Loucy (cell line): ENCODE data around the gene SHISA6.

Source experiments
- EZH2phosphoT487 ChIP-seq: fragments of 200-600 bp; IDR thresholded peaks from 2 replicates; pipeline ENCODE4 v1.6.1; 2018; ENCODE audit warnings: antibody characterized with exemption, mild to moderate bottlenecking, moderate library complexity, borderline replicate concordance
- TF ChIP-seq, protein P1 (sequence below): fragments of 200-600 bp; sonication (generic); conservative IDR thresholded peaks from 2 replicates; pipeline ENCODE4 v1.5.1; 2014; ENCODE audit warnings: mild to moderate bottlenecking, antibody characterized with exemption, low read length

DNA sequence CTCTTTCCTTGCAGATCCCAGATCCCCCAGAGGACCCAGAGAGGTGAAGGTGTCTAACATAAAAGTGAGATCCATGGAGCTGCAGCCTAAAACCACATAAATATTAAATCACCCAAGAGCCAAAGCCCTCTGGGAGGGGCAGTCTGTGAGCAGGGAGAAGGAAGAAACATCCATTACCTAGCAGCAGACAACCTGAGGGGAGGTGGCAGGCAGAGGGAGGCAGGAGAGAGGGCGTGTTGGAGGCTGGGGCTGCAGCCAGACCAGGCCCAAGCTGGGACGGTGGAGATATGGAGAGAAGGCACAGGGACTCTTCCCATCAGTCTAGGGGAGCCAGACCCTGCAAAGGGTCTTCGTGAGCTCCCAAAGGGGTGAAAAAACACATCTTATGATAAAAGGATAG lies 101.1 kb downstream of the SHISA6 start:
- TF ChIP-seq, protein P1, sequence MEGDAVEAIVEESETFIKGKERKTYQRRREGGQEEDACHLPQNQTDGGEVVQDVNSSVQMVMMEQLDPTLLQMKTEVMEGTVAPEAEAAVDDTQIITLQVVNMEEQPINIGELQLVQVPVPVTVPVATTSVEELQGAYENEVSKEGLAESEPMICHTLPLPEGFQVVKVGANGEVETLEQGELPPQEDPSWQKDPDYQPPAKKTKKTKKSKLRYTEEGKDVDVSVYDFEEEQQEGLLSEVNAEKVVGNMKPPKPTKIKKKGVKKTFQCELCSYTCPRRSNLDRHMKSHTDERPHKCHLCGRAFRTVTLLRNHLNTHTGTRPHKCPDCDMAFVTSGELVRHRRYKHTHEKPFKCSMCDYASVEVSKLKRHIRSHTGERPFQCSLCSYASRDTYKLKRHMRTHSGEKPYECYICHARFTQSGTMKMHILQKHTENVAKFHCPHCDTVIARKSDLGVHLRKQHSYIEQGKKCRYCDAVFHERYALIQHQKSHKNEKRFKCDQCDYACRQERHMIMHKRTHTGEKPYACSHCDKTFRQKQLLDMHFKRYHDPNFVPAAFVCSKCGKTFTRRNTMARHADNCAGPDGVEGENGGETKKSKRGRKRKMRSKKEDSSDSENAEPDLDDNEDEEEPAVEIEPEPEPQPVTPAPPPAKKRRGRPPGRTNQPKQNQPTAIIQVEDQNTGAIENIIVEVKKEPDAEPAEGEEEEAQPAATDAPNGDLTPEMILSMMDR: no peak
- TF ChIP-seq EZH2phosphoT487: no peak
